A549 (cell line): ENCODE measurements around the gene RPL13. TPM values are rescaled to one million over a fixed set of nuclear protein-coding genes. Genes with fewer than 3 reads are reported as not detected.
A peak's percentile ranks its signal among the peaks of the same experiment; 100 is the strongest.

ENCODE experiments used
- ATAC-seq, 2 experiments: fragments of 200-7000 bp in 1 of 2; fragments of >200 bp in 1 of 2; cut with Nextera tagmentation in 1 of 2; cut with Tn5 transposase in 1 of 2; 3 replicates each; pipeline versions ENCODE4 v1.8.0 to v1.9.1; 2018 to 2020; ENCODE audit warnings: mild to moderate bottlenecking in 1 of 2, moderate library complexity in 1 of 2
- CTCF ChIA-PET: fragments of 300-600 bp; sonication (Branson Sonifier 250); formaldehyde crosslinking; extraction: SDS; loops from one replicate; lab custom pipeline; 2021; ENCODE audit warnings: antibody characterized with exemption, inconsistent platforms; lab: Yijun Ruan, JAX
- POLR2A ChIA-PET: fragments of 350-600 bp; formaldehyde crosslinking; extraction: SDS; loops from one replicate; lab custom pipeline; 2021; ENCODE audit warnings: antibody characterized with exemption, inconsistent platforms; lab: Yijun Ruan, JAX
- DNase-seq, 2 experiments: peaks; one replicate each; pipeline versions ENCODE4 v3.0.0 to v3.0.0-alpha.2; 2011 to 2016; ENCODE audit warnings: low read depth in 1 of 2, low spot score in 1 of 2
- FAIRE-seq: peaks from 2 replicates; lab custom pipeline; 2011; peaks lifted over from hg19 to GRCh38; lab: Jason Lieb, UNC
- H3K27ac ChIP-seq, 2 experiments: fragments of >200 bp; sonication (Bioruptor Twin); formaldehyde crosslinking; 3 replicates each; pipeline ENCODE4 v1.5.1; 2016 to 2017
- H3K4me1 ChIP-seq: fragments of >200 bp; sonication (Bioruptor Twin); formaldehyde crosslinking; 3 replicates; pipeline ENCODE4 v1.6.1; 2016
- H3K4me2 ChIP-seq: fragments of >200 bp; sonication (Bioruptor Twin); formaldehyde crosslinking; 3 replicates; pipeline ENCODE4 v1.6.1; 2016
- H3K4me3 ChIP-seq: fragments of >200 bp; sonication (Bioruptor Twin); formaldehyde crosslinking; 3 replicates; pipeline ENCODE4 v1.5.1; 2016
- H3K9me3 ChIP-seq: fragments of >200 bp; sonication (Bioruptor Twin); formaldehyde crosslinking; 3 replicates; pipeline ENCODE4 v1.6.1; 2016
- ATOH8 ChIP-seq: fragments of 250-450 bp; sonication (Bioruptor Pico); IDR thresholded peaks from 2 replicates; pipeline ENCODE4 v1.5.0; 2020; ENCODE audit warnings: low read depth, mild to moderate bottlenecking, moderate library complexity
- BCL3 ChIP-seq: fragments of >200 bp; sonication (Bioruptor Twin); formaldehyde crosslinking; IDR thresholded peaks from 3 replicates; pipeline ENCODE4 v1.6.1; 2016
- CBX2 ChIP-seq: fragments of 200-600 bp; sonication (generic); IDR thresholded peaks from 2 replicates; pipeline ENCODE4 v1.6.1; 2016; ENCODE audit warnings: low read depth, mild to moderate bottlenecking, borderline replicate concordance
- CEBPB ChIP-seq, 2 experiments: fragments of >200 bp in 1 of 2; sonication (Bioruptor Twin) in 1 of 2; formaldehyde crosslinking in 1 of 2; IDR thresholded peaks; 2 replicates each; pipeline ENCODE4 v1.6.1; 2012 to 2016
- CHD2 ChIP-seq: fragments of 150-350 bp; IDR thresholded peaks from 2 replicates; pipeline ENCODE4 v1.6.1; 2014; ENCODE audit warnings: low read length; ENCODE audit not compliant: partially characterized antibody
- CHD4 ChIP-seq: fragments of 200-600 bp; sonication (generic); IDR thresholded peaks from 2 replicates; pipeline ENCODE4 v1.6.1; 2016; ENCODE audit warnings: antibody characterized with exemption, mild to moderate bottlenecking, borderline replicate concordance
- E2F6 ChIP-seq: IDR thresholded peaks from 2 replicates; pipeline ENCODE4 v1.6.1; 2012; ENCODE audit warnings: low read depth, borderline replicate concordance
- EHF ChIP-seq: fragments of 250-450 bp; sonication (Bioruptor Pico); IDR thresholded peaks from 2 replicates; pipeline ENCODE4 v1.5.0; 2020; ENCODE audit warnings: mild to moderate bottlenecking
- EHMT2 ChIP-seq: fragments of 200-600 bp; sonication (generic); IDR thresholded peaks from 2 replicates; pipeline ENCODE4 v1.6.1; 2016; ENCODE audit warnings: antibody characterized with exemption, low read depth, mild to moderate bottlenecking, moderate library complexity
- ELK1 ChIP-seq: fragments of 150-350 bp; IDR thresholded peaks from 2 replicates; pipeline ENCODE4 v1.6.1; 2014; ENCODE audit warnings: low read depth, mild to moderate bottlenecking, low read length
- ESRRA ChIP-seq: fragments of 150-350 bp; IDR thresholded peaks from 2 replicates; pipeline ENCODE4 v1.6.1; 2014; ENCODE audit warnings: mild to moderate bottlenecking, low read length, borderline replicate concordance
- FOSB ChIP-seq: fragments of 250-450 bp; sonication (Bioruptor Pico); IDR thresholded peaks from 2 replicates; pipeline ENCODE4 v1.5.0; 2020; ENCODE audit warnings: mild to moderate bottlenecking, moderate library complexity
- HDAC2 ChIP-seq: fragments of 200-600 bp; sonication (generic); IDR thresholded peaks from 2 replicates; pipeline ENCODE4 v1.6.1; 2016
- HOXA7 ChIP-seq: fragments of 250-450 bp; sonication (Bioruptor Pico); IDR thresholded peaks from 2 replicates; pipeline ENCODE4 v1.5.0; 2020; ENCODE audit warnings: mild to moderate bottlenecking, moderate library complexity
- HOXB13 ChIP-seq: fragments of 250-450 bp; sonication (Bioruptor Pico); IDR thresholded peaks from 2 replicates; pipeline ENCODE4 v1.5.0; 2020; ENCODE audit warnings: low read depth, mild to moderate bottlenecking, moderate library complexity
- HOXB5 ChIP-seq: fragments of 250-450 bp; sonication (Bioruptor Pico); IDR thresholded peaks from 2 replicates; pipeline ENCODE4 v1.5.0; 2020; ENCODE audit warnings: mild to moderate bottlenecking, moderate library complexity
- JUN ChIP-seq, 2 experiments: fragments of >200 bp; sonication (Bioruptor Twin); formaldehyde crosslinking; IDR thresholded peaks; 2 replicates in 1 of 2; 3 replicates in 1 of 2; pipeline ENCODE4 v1.6.1; 2016 to 2017
- KDM1A ChIP-seq: fragments of 200-600 bp; sonication (generic); IDR thresholded peaks from 2 replicates; pipeline ENCODE4 v1.6.1; 2016; ENCODE audit warnings: low read depth, mild to moderate bottlenecking
- MAX ChIP-seq: IDR thresholded peaks from 2 replicates; pipeline ENCODE4 v1.6.1; 2012
- MYC ChIP-seq: IDR thresholded peaks from 2 replicates; pipeline ENCODE4 v1.6.1; 2012; ENCODE audit warnings: mild to moderate bottlenecking, inconsistent platforms, low read length, improper control_type of control experiment, borderline replicate concordance
- NPAS2 ChIP-seq: fragments of 250-450 bp; sonication (Bioruptor Pico); IDR thresholded peaks from 2 replicates; pipeline ENCODE4 v1.8.0; 2022; ENCODE audit warnings: mild to moderate bottlenecking, moderate library complexity, borderline replicate concordance
- NR3C1 ChIP-seq: fragments of >200 bp; sonication (Bioruptor Twin); formaldehyde crosslinking; IDR thresholded peaks from 3 replicates; pipeline ENCODE4 v1.6.1; 2017
- PBX3 ChIP-seq: IDR thresholded peaks from 2 replicates; pipeline ENCODE4 v1.6.1; 2012
- PHF8 ChIP-seq: fragments of 200-600 bp; sonication (generic); IDR thresholded peaks from 2 replicates; pipeline ENCODE4 v1.6.1; 2016; ENCODE audit warnings: low read depth, mild to moderate bottlenecking, antibody characterized with exemption, moderate library complexity, borderline replicate concordance
- RCOR1 ChIP-seq: fragments of 150-350 bp; IDR thresholded peaks from 2 replicates; pipeline ENCODE4 v1.6.1; 2014; ENCODE audit warnings: antibody characterized with exemption, low read length, low read depth
- SREBF2 ChIP-seq: fragments of 450-650 bp; IDR thresholded peaks from 2 replicates; pipeline ENCODE4 v1.6.1; 2014; ENCODE audit warnings: mild to moderate bottlenecking, moderate library complexity
- USF2 ChIP-seq: fragments of 450-650 bp; IDR thresholded peaks from 2 replicates; pipeline ENCODE4 v1.6.1; 2014; ENCODE audit warnings: antibody characterized with exemption
- ZC3H11A ChIP-seq: fragments of 450-650 bp; IDR thresholded peaks from 2 replicates; pipeline ENCODE4 v1.6.1; 2014; ENCODE audit warnings: antibody characterized with exemption, mild to moderate bottlenecking
- WGBS: methylation state at CpG from one replicate; pipeline ENCODE4 v1.1.6; 2017; ENCODE audit errors: missing lambda C conversion rate; 5-methylcytosine and 5-hydroxymethylcytosine counted together
- polyA plus RNA-seq, 4 experiments: library from polyadenylated mRNA; depleted of rRNA in 3 of 4; stranded (reverse); fragments of >200 nt; fragmentation: RNase III in 1 of 4; extraction: RNeasy Plus Mini Kit Qiagen cat#74134 plus additional on column Dnase treatment in 1 of 4; gene quantifications; 2 replicates in 3 of 4; 3 replicates in 1 of 4; pipeline ENCODE4 v1.2.3, GENCODE V29; 2011 to 2017

Gene RPL13
- polyA plus RNA-seq, 2 of the 4 experiments (the other 2 are of a cell fraction): 2,911 to 3,044 TPM

GRCh38 chr16:89607937-89608740 lies 47.7 kb downstream of the RPL13 start:
- peak overlapping the region in 1 of 2 experiments; percentile 70; a peak in 3 of 6 replicates for H3K27ac ChIP-seq
- POLR2A ChIA-PET: no interaction called here
- TF ChIP-seq ELK1: no peak
- no peak for TF ChIP-seq PBX3
- TF ChIP-seq ZC3H11A: no peak
- TF ChIP-seq EHF (CRISPR knock-in tag): no peak
- no peak for TF ChIP-seq FOSB (CRISPR knock-in tag)
- TF ChIP-seq KDM1A: no peak
- TF ChIP-seq NPAS2: no peak
- TF ChIP-seq SREBF2: no peak
- no peak for TF ChIP-seq CEBPB (IDR thresholded peaks at IDR 0.05)
- no peak for TF ChIP-seq HOXB13 (CRISPR knock-in tag)
- TF ChIP-seq CHD4: no peak
- TF ChIP-seq NR3C1: no peak
- no peak for TF ChIP-seq MAX
- no peak for TF ChIP-seq CBX2
- TF ChIP-seq ESRRA: no peak
- no peak for TF ChIP-seq EHMT2
- TF ChIP-seq, all 56 proteins: peak for 0
- Histone ChIP-seq H3K4me2 (no peak overlapping the region), H3K4me1 (peaks cover 17% of the 10 kb centered on the region), H3K4me3 (no peak overlapping the region), H3K9me3 (no peaks in the 10 kb centered on the region)
- no peak for ATAC-seq
- CTCF ChIA-PET: interaction anchor here (0.6 to 2.0 kb wide), 7 partner anchors 8 to 279 kb away, joined by 3 to 8 read pairs (median 4); no protein-coding TSS in a partner anchor
- DNase-seq: no peak
- FAIRE-seq: no peak
- 89% methylated on average over 32 of the region's 32 CpGs for WGBS

- Histone ChIP-seq H3K9me3 (no peaks in the 10 kb centered on the region), H3K4me2 (no peak overlapping the region), H3K4me3 (no peak overlapping the region), H3K4me1 (peaks cover 19% of the 10 kb centered on the region), H3K27ac (no peak overlapping the region)
- DNase-seq (no peak), FAIRE-seq (no peak), ATAC-seq (no peak)
- 64% methylated on average over 1 of the region's 1 CpG for WGBS
- CTCF ChIA-PET: interaction anchor here (0.6 to 1.5 kb wide), 2 partner anchors 10 to 1104 kb away, joined by 3 read pairs; no protein-coding TSS in a partner anchor
- POLR2A ChIA-PET: no interaction called here
- TF ChIP-seq BCL3 (no peak), USF2 (no peak), HOXA7 (CRISPR knock-in tag) (no peak), ATOH8 (CRISPR knock-in tag) (no peak), JUN (IDR thresholded peaks at IDR 0.05) (no peak), RCOR1 (no peak), HOXB5 (CRISPR knock-in tag) (no peak), HDAC2 (no peak), MYC (no peak), KDM1A (no peak), PHF8 (no peak), E2F6 (no peak), CHD2 (no peak)
Observed at GRCh38 chr16:89610108-89610453, 49.6 kb downstream of the RPL13 start.
